Activated T-cell treated with anti-CD3 and anti-CD28 coated beads, Interleukin-2, amount 50 U/mL, for 24 hours (primary cell): Measurements from ENCODE around the gene SUDS3.
"Not testable (repeated sequence)": the region's sequence is repeated elsewhere in the genome, so short reads cannot be mapped to it uniquely, and the experiment has no call there.

Experiments used
- DNase-seq: peaks from one replicate; pipeline ENCODE4 v3.0.0-alpha.2; 2020
- H3K27ac Mint-ChIP-seq: 2 replicates; pipeline ENCODE4 v1.8.0; 2020; ENCODE audit warnings: mild to moderate bottlenecking, mixed read lengths
- H3K27me3 Mint-ChIP-seq: 2 replicates; pipeline ENCODE4 v1.8.0; 2020; ENCODE audit warnings: mixed read lengths
- H3K36me3 Mint-ChIP-seq: 2 replicates; pipeline ENCODE4 v1.8.0; 2020; ENCODE audit warnings: low read depth, mixed read lengths
- H3K4me1 Mint-ChIP-seq: 2 replicates; pipeline ENCODE4 v1.8.0; 2020; ENCODE audit warnings: low read depth, mixed read lengths
- H3K4me3 Mint-ChIP-seq: 2 replicates; pipeline ENCODE4 v1.8.0; 2020; ENCODE audit warnings: mild to moderate bottlenecking, moderate library complexity, mixed read lengths
- H3K9me3 Mint-ChIP-seq: 2 replicates; pipeline ENCODE4 v1.8.0; 2020; ENCODE audit warnings: mixed read lengths

The SUDS3 gene

GRCh38 chr12:118347916-118348315, 28.4 kb upstream of the SUDS3 start:
- Mint-ChIP-seq H3K36me3 (peaks cover 20% of the 10 kb centered on the region), H3K9me3 (no peaks in the 10 kb centered on the region), H3K4me1 (peaks cover 50% of the 10 kb centered on the region), H3K4me3 (no peak overlapping the region), H3K27me3 (no peaks in the 10 kb centered on the region), H3K27ac (peak overlapping the region; percentile 11)
- no peak for DNase-seq

GRCh38 chr12:118350908-118351559, 25.3 kb upstream of the SUDS3 start:
- H3K27ac Mint-ChIP-seq: no peak overlapping the region
- no peaks in the 10 kb centered on the region for H3K9me3 Mint-ChIP-seq
- H3K4me1 Mint-ChIP-seq: peaks cover 62% of the 10 kb centered on the region
- H3K36me3 Mint-ChIP-seq: peaks cover 33% of the 10 kb centered on the region
- no peaks in the 10 kb centered on the region for H3K27me3 Mint-ChIP-seq
- no peak for DNase-seq
- H3K4me3 Mint-ChIP-seq: no peak overlapping the region

GRCh38 chr12:118353721-118354120, 22.6 kb upstream of the SUDS3 start:
- peaks cover 63% of the 10 kb centered on the region for H3K4me1 Mint-ChIP-seq
- no peaks in the 10 kb centered on the region for H3K27me3 Mint-ChIP-seq
- no peak overlapping the region for H3K27ac Mint-ChIP-seq
- peaks cover 37% of the 10 kb centered on the region for H3K36me3 Mint-ChIP-seq
- no peak for DNase-seq
- no peaks in the 10 kb centered on the region for H3K9me3 Mint-ChIP-seq
- no peak overlapping the region for H3K4me3 Mint-ChIP-seq

GRCh38 chr12:118354503-118354902, 21.9 kb upstream of the SUDS3 start:
- H3K27ac Mint-ChIP-seq, H3K4me3 Mint-ChIP-seq, H3K27me3 Mint-ChIP-seq, H3K9me3 Mint-ChIP-seq, DNase-seq: not testable (repeated sequence)
- Mint-ChIP-seq H3K4me1 (peaks cover 63% of the 10 kb centered on the region), H3K36me3 (peaks cover 39% of the 10 kb centered on the region)

GRCh38 chr12:118354903-118355302, 21.5 kb upstream of the SUDS3 start:
- Mint-ChIP-seq H3K4me3 (no peak overlapping the region), H3K36me3 (peaks cover 39% of the 10 kb centered on the region), H3K27me3 (no peaks in the 10 kb centered on the region), H3K9me3 (no peaks in the 10 kb centered on the region), H3K4me1 (peaks cover 65% of the 10 kb centered on the region), H3K27ac (peak overlapping the region; percentile 44)
- DNase-seq: no peak

GRCh38 chr12:118355843-118356242, 20.5 kb upstream of the SUDS3 start:
- H3K9me3 Mint-ChIP-seq: no peaks in the 10 kb centered on the region
- peaks cover 37% of the 10 kb centered on the region for H3K36me3 Mint-ChIP-seq
- no peaks in the 10 kb centered on the region for H3K27me3 Mint-ChIP-seq
- DNase-seq: no peak
- H3K27ac Mint-ChIP-seq: peak overlapping the region; percentile 2
- no peak overlapping the region for H3K4me3 Mint-ChIP-seq
- H3K4me1 Mint-ChIP-seq: peaks cover 65% of the 10 kb centered on the region

- Mint-ChIP-seq H3K36me3 (peaks cover 37% of the 10 kb centered on the region), H3K27ac (peak overlapping the region; percentile 94), H3K4me1 (peaks cover 60% of the 10 kb centered on the region), H3K27me3 (no peaks in the 10 kb centered on the region), H3K9me3 (no peaks in the 10 kb centered on the region), H3K4me3 (peak overlapping the region; percentile 90)
- no peak for DNase-seq
Observed at GRCh38 chr12:118356809-118357256, 19.5 kb upstream of the SUDS3 start.

GRCh38 chr12:118357257-118358007, 18.9 kb upstream of the SUDS3 start:
- H3K4me1 Mint-ChIP-seq: peaks cover 60% of the 10 kb centered on the region
- peak overlapping the region; percentile 94 for H3K27ac Mint-ChIP-seq
- peaks cover 37% of the 10 kb centered on the region for H3K36me3 Mint-ChIP-seq
- H3K4me3 Mint-ChIP-seq: peak overlapping the region; percentile 90
- no peaks in the 10 kb centered on the region for H3K27me3 Mint-ChIP-seq
- H3K9me3 Mint-ChIP-seq: no peaks in the 10 kb centered on the region
- DNase-seq: no peak

- no peak for DNase-seq
- H3K27me3 Mint-ChIP-seq: no peaks in the 10 kb centered on the region
- H3K9me3 Mint-ChIP-seq: no peaks in the 10 kb centered on the region
- peak overlapping the region; percentile 90 for H3K4me3 Mint-ChIP-seq
- peaks cover 59% of the 10 kb centered on the region for H3K4me1 Mint-ChIP-seq
- H3K36me3 Mint-ChIP-seq: peaks cover 35% of the 10 kb centered on the region
- peak overlapping the region; percentile 94 for H3K27ac Mint-ChIP-seq
Observed at GRCh38 chr12:118358008-118358359, 18.4 kb upstream of the SUDS3 start.

- Mint-ChIP-seq H3K4me3 (peak overlapping the region; percentile 90), H3K9me3 (no peaks in the 10 kb centered on the region), H3K27ac (peak overlapping the region; percentile 93), H3K27me3 (no peaks in the 10 kb centered on the region), H3K36me3 (peaks cover 29% of the 10 kb centered on the region), H3K4me1 (peaks cover 53% of the 10 kb centered on the region)
- DNase-seq: no peak
Observed at GRCh38 chr12:118358612-118359540, 17.5 kb upstream of the SUDS3 start.

GRCh38 chr12:118359541-118359915, 16.8 kb upstream of the SUDS3 start:
- H3K27me3 Mint-ChIP-seq: no peaks in the 10 kb centered on the region
- no peaks in the 10 kb centered on the region for H3K9me3 Mint-ChIP-seq
- peak overlapping the region; percentile 93 for H3K27ac Mint-ChIP-seq
- DNase-seq: no peak
- peaks cover 24% of the 10 kb centered on the region for H3K36me3 Mint-ChIP-seq
- peaks cover 47% of the 10 kb centered on the region for H3K4me1 Mint-ChIP-seq
- H3K4me3 Mint-ChIP-seq: peak overlapping the region; percentile 90

- no peaks in the 10 kb centered on the region for H3K9me3 Mint-ChIP-seq
- H3K4me3 Mint-ChIP-seq: no peak overlapping the region
- H3K4me1 Mint-ChIP-seq: peaks cover 35% of the 10 kb centered on the region
- no peak for DNase-seq
- H3K36me3 Mint-ChIP-seq: peaks cover 11% of the 10 kb centered on the region
- H3K27me3 Mint-ChIP-seq: no peaks in the 10 kb centered on the region
- no peak overlapping the region for H3K27ac Mint-ChIP-seq
Observed at GRCh38 chr12:118361092-118361404, 15.3 kb upstream of the SUDS3 start.

- DNase-seq: no peak
- Mint-ChIP-seq H3K9me3 (no peaks in the 10 kb centered on the region), H3K36me3 (peaks cover 11% of the 10 kb centered on the region), H3K4me3 (no peak overlapping the region), H3K27me3 (no peaks in the 10 kb centered on the region), H3K4me1 (peaks cover 27% of the 10 kb centered on the region), H3K27ac (no peak overlapping the region)
Observed at GRCh38 chr12:118361889-118362288, 14.5 kb upstream of the SUDS3 start.

GRCh38 chr12:118368821-118369220, 7.5 kb upstream of the SUDS3 start:
- no peak for DNase-seq
- Mint-ChIP-seq H3K9me3 (no peaks in the 10 kb centered on the region), H3K4me3 (no peak overlapping the region), H3K27me3 (no peaks in the 10 kb centered on the region), H3K27ac (no peak overlapping the region), H3K4me1 (peaks cover 24% of the 10 kb centered on the region), H3K36me3 (peaks cover 6% of the 10 kb centered on the region)
